Measurements from ENCODE around the gene SLC38A2.
A peak's percentile ranks its signal among the peaks of the same experiment; 100 is the strongest.

Gene SLC38A2

GRCh38 chr12:46407361-46407760 lies 34.8 kb upstream of the SLC38A2 start:
- no peaks in the 10 kb centered on the region for H3K9me3 ChIP-seq (ENCODE audit: control insufficient read depth, insufficient read depth, low read depth, low read length)
- no peak overlapping the region for H3K27ac ChIP-seq (ENCODE audit: extremely low read depth, low read depth, low read length)
- no peak for TF ChIP-seq MYNN (tag by site-specific recombination; IDR thresholded peaks at IDR 0.05; ENCODE audit: borderline replicate concordance)
- TF ChIP-seq REST (tag by site-specific recombination; IDR thresholded peaks at IDR 0.05): no peak
- no peak for TF ChIP-seq ZNF423 (tag by site-specific recombination; IDR thresholded peaks at IDR 0.05)
- no peak for TF ChIP-seq ZNF37A (tag by site-specific recombination; IDR thresholded peaks at IDR 0.05)
- TF ChIP-seq ZNF530 (tag by site-specific recombination; IDR thresholded peaks at IDR 0.05; ENCODE audit: low read depth): no peak
- no peak for TF ChIP-seq PRDM1 (tag by site-specific recombination; IDR thresholded peaks at IDR 0.05)
- TF ChIP-seq ZNF629 (tag by site-specific recombination; IDR thresholded peaks at IDR 0.05): no peak
- TF ChIP-seq, protein P1, sequence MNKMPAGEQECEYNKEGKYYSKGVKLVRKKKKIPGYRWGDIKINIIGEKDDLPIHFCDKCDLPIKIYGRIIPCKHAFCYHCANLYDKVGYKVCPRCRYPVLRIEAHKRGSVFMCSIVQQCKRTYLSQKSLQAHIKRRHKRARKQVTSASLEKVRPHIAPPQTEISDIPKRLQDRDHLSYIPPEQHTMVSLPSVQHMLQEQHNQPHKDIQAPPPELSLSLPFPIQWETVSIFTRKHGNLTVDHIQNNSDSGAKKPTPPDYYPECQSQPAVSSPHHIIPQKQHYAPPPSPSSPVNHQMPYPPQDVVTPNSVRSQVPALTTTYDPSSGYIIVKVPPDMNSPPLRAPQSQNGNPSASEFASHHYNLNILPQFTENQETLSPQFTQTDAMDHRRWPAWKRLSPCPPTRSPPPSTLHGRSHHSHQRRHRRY (tag by site-specific recombination; IDR thresholded peaks at IDR 0.05): no peak
- no peak for TF ChIP-seq ZNF510 (tag by site-specific recombination; IDR thresholded peaks at IDR 0.05; ENCODE audit: insufficient replicate concordance)
- no peak for TF ChIP-seq ZNF785 (tag by site-specific recombination; IDR thresholded peaks at IDR 0.05)
- TF ChIP-seq ZBTB21 (tag by site-specific recombination; IDR thresholded peaks at IDR 0.05): no peak
- no peak for TF ChIP-seq YY2 (tag by site-specific recombination; IDR thresholded peaks at IDR 0.05)
- TF ChIP-seq ATF2 (tag by site-specific recombination; IDR thresholded peaks at IDR 0.05; ENCODE audit: low read depth): no peak
- TF ChIP-seq, protein P2, sequence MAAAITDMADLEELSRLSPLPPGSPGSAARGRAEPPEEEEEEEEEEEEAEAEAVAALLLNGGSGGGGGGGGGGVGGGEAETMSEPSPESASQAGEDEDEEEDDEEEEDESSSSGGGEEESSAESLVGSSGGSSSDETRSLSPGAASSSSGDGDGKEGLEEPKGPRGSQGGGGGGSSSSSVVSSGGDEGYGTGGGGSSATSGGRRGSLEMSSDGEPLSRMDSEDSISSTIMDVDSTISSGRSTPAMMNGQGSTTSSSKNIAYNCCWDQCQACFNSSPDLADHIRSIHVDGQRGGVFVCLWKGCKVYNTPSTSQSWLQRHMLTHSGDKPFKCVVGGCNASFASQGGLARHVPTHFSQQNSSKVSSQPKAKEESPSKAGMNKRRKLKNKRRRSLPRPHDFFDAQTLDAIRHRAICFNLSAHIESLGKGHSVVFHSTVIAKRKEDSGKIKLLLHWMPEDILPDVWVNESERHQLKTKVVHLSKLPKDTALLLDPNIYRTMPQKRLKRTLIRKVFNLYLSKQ (tag by site-specific recombination; IDR thresholded peaks at IDR 0.05; ENCODE audit: borderline replicate concordance): no peak
- TF ChIP-seq ZNF10 (tag by site-specific recombination; IDR thresholded peaks at IDR 0.05): no peak
- CTCF ChIA-PET: no interaction called here
- peaks cover 9% of the 10 kb centered on the region for H3K4me1 ChIP-seq (ENCODE audit: control insufficient read depth, insufficient read depth, low read length)
- H3K36me3 ChIP-seq (ENCODE audit: control insufficient read depth in 2 of 2, insufficient read depth in 1 of 2, low read length in 2 of 2): no peaks in the 10 kb centered on the region
- H3K4me3 ChIP-seq (ENCODE audit: low read depth, low read length): no peak overlapping the region
- POLR2A ChIA-PET: no interaction called here

GRCh38 chr12:46406352-46407027 lies 33.9 kb upstream of the SLC38A2 start:
- ChIA-PET POLR2A (no interaction called here), CTCF (no interaction called here)
- H3K27ac ChIP-seq (ENCODE audit: extremely low read depth, low read depth, low read length): no peak overlapping the region
- no peaks in the 10 kb centered on the region for H3K9me3 ChIP-seq (ENCODE audit: control insufficient read depth, insufficient read depth, low read depth, low read length)
- H3K36me3 ChIP-seq (ENCODE audit: control insufficient read depth in 2 of 2, insufficient read depth in 1 of 2, low read length in 2 of 2): no peaks in the 10 kb centered on the region
- H3K4me3 ChIP-seq (ENCODE audit: low read depth, low read length): no peak overlapping the region
- TF ChIP-seq ZFHX2 (tag by site-specific recombination; conservative IDR thresholded peaks at IDR 0.05): 0 out of 2 replicates have a peak, but pooled peaks have one; percentile 14
- no peak for TF ChIP-seq ZNF830 (tag by site-specific recombination; IDR thresholded peaks at IDR 0.05; ENCODE audit: low read depth)
- peak; percentile 57; the same call in 1 of the 2 replicates for TF ChIP-seq ATF2 (tag by site-specific recombination; IDR thresholded peaks at IDR 0.05; ENCODE audit: low read depth)
- H3K4me1 ChIP-seq (ENCODE audit: control insufficient read depth, insufficient read depth, low read length): peaks cover 15% of the 10 kb centered on the region
